Natural killer cell (primary cell): ENCODE measurements around the gene CCDC196. TPM values are rescaled to one million over a fixed set of nuclear protein-coding genes. Genes with fewer than 3 reads are reported as not detected.
"Not testable (repeated sequence)": the region's sequence is repeated elsewhere in the genome, so short reads cannot be mapped to it uniquely, and the experiment has no call there.

Experiments used
- ATAC-seq, 3 donors: fragments of 150-1000 bp in 2 of 3; fragments of 200-7000 bp in 1 of 3; cut with Tn5 transposase; 1 replicate in 1 of 3; 2 replicates in 2 of 3; pipeline ENCODE4 v1.10.0; 2021; ENCODE audit warnings: mild to moderate bottlenecking in 2 of 3, moderate library complexity in 2 of 3
- DNase-seq, 2 donors: peaks; one replicate each; pipeline versions ENCODE4 v3.0.0 to v3.0.0-alpha.2; 2013 to 2021; ENCODE audit warnings: mixed read lengths in 1 of 2
- H3K27ac ChIP-seq: one replicate; pipeline ENCODE4 v1.5.1; 2013; ENCODE audit warnings: mild to moderate bottlenecking, low read length
- H3K27me3 ChIP-seq: one replicate; pipeline ENCODE4 v1.6.1; 2013; ENCODE audit warnings: low read length; ENCODE audit not compliant: control insufficient read depth, insufficient read depth
- H3K36me3 ChIP-seq: one replicate; pipeline ENCODE4 v1.6.1; 2013; ENCODE audit warnings: low read length; ENCODE audit not compliant: control insufficient read depth, insufficient read depth
- H3K4me1 ChIP-seq: one replicate; pipeline ENCODE4 v1.6.1; 2013; ENCODE audit warnings: low read length; ENCODE audit not compliant: control insufficient read depth, insufficient read depth
- H3K4me3 ChIP-seq: one replicate; pipeline ENCODE4 v1.5.1; 2013; ENCODE audit warnings: low read length
- H3K9me3 ChIP-seq: one replicate; pipeline ENCODE4 v1.6.1; 2013; ENCODE audit warnings: low read length; ENCODE audit not compliant: control insufficient read depth, insufficient read depth
- H3K27ac Mint-ChIP-seq, 2 donors: one replicate each; pipeline ENCODE4 v1.8.0; 2022; ENCODE audit warnings: mild to moderate bottlenecking in 2 of 2, mixed read lengths in 2 of 2, moderate library complexity in 1 of 2
- H3K27me3 Mint-ChIP-seq, 2 donors: one replicate each; pipeline ENCODE4 v1.8.0; 2022; ENCODE audit warnings: low read depth in 2 of 2, mixed read lengths in 2 of 2
- H3K36me3 Mint-ChIP-seq: one replicate; pipeline ENCODE4 v1.8.0; 2022; ENCODE audit warnings: mixed read lengths
- H3K4me1 Mint-ChIP-seq, 2 donors: one replicate each; pipeline ENCODE4 v1.8.0; 2022; ENCODE audit warnings: mixed read lengths in 2 of 2
- H3K4me3 Mint-ChIP-seq: one replicate; pipeline ENCODE4 v1.8.0; 2022; ENCODE audit warnings: mild to moderate bottlenecking, moderate library complexity, mixed read lengths
- H3K9me3 Mint-ChIP-seq, 2 donors: one replicate each; pipeline ENCODE4 v1.8.0; 2022; ENCODE audit warnings: mixed read lengths in 2 of 2
- CTCF ChIP-seq: fragments of 200-600 bp; IDR thresholded peaks from one replicate; pipeline ENCODE4 v1.8.0; 2022; ENCODE audit warnings: antibody characterized with exemption
- WGBS: methylation state at CpG from one replicate; pipeline ENCODE4 v1.1.7; 2013; ENCODE audit warnings: missing lambda C conversion rate; ENCODE audit not compliant: insufficient coverage; 5-methylcytosine and 5-hydroxymethylcytosine counted together
- intact Hi-C: fragments of 100-400 bp; cut with micrococcal nuclease; formaldehyde crosslinking; loops from one replicate; pipeline ENCODE4 v1.14.2; 2022
- total RNA-seq, 4 donors: library from RNA; stranded (reverse); fragments of 120-200 nt in 1 of 4; gene quantifications; one replicate each; pipeline versions ENCODE4 v1.2.3 to v1.2.4, GENCODE V29; 2013 to 2022

The CCDC196 gene
- total RNA-seq, 3 donors from 2014 or later (not counting 1 experiment from before 2014, with no cell fraction given) = not detected

- H3K27me3 Mint-ChIP-seq = no peaks in the 10 kb centered on the region
- Histone ChIP-seq H3K36me3 (no peaks in the 10 kb centered on the region), H3K27me3 (no peaks in the 10 kb centered on the region), H3K4me3 (no peak overlapping the region), H3K4me1 (no peaks in the 10 kb centered on the region), H3K9me3 (no peaks in the 10 kb centered on the region), H3K27ac (no peak overlapping the region)
- no peak overlapping the region for H3K4me3 Mint-ChIP-seq
- no peak overlapping the region for H3K27ac Mint-ChIP-seq
- ATAC-seq = no peak
- H3K4me1 Mint-ChIP-seq = peaks cover 0 to 7% of the 10 kb centered on the region in 2 donors
- TF ChIP-seq CTCF = no peak
- 88% methylated on average over 1 of the region's 1 CpG for WGBS
- no peak for DNase-seq
- intact Hi-C loops = no loop called here
- no peaks in the 10 kb centered on the region for H3K36me3 Mint-ChIP-seq
- no peaks in the 10 kb centered on the region for H3K9me3 Mint-ChIP-seq
Measured at GRCh38 chr14:66540038-66540437, 53.9 kb downstream of the CCDC196 start.

- Histone ChIP-seq H3K4me1 (no peaks in the 10 kb centered on the region), H3K36me3 (no peaks in the 10 kb centered on the region), H3K9me3 (no peaks in the 10 kb centered on the region), H3K27me3 (no peaks in the 10 kb centered on the region), H3K4me3 (no peak overlapping the region), H3K27ac (no peak overlapping the region)
- no peak for TF ChIP-seq CTCF
- intact Hi-C loops = no loop called here
- 96% methylated on average over 2 of the region's 3 CpGs for WGBS
- DNase-seq (no peak), ATAC-seq (no peak)
- Mint-ChIP-seq H3K9me3 (no peaks in the 10 kb centered on the region), H3K4me3 (no peak overlapping the region), H3K27me3 (no peaks in the 10 kb centered on the region), H3K4me1 (peaks cover 0 to 7% of the 10 kb centered on the region in 2 donors), H3K27ac (no peak overlapping the region), H3K36me3 (no peaks in the 10 kb centered on the region)
Measured at GRCh38 chr14:66541627-66542026, 55.5 kb downstream of the CCDC196 start.

- Histone ChIP-seq H3K27me3 (no peaks in the 10 kb centered on the region), H3K9me3 (no peaks in the 10 kb centered on the region), H3K36me3 (no peaks in the 10 kb centered on the region), H3K27ac (no peak overlapping the region), H3K4me1 (no peaks in the 10 kb centered on the region), H3K4me3 (no peak overlapping the region)
- 67% methylated on average over 2 of the region's 2 CpGs for WGBS
- Mint-ChIP-seq H3K36me3 (no peaks in the 10 kb centered on the region), H3K27me3 (no peaks in the 10 kb centered on the region), H3K9me3 (no peaks in the 10 kb centered on the region), H3K4me3 (no peak overlapping the region), H3K27ac (no peak overlapping the region), H3K4me1 (peaks cover 0 to 7% of the 10 kb centered on the region in 2 donors)
- no peak for ATAC-seq
- TF ChIP-seq CTCF = no peak
- intact Hi-C loops = no loop called here
- DNase-seq = no peak
Measured at GRCh38 chr14:66543996-66544395, 57.8 kb downstream of the CCDC196 start.

- H3K27me3 Mint-ChIP-seq, H3K27me3 ChIP-seq, ATAC-seq, H3K36me3 Mint-ChIP-seq, H3K4me1 ChIP-seq, H3K4me1 Mint-ChIP-seq, H3K9me3 ChIP-seq, H3K27ac Mint-ChIP-seq, H3K4me3 ChIP-seq, H3K36me3 ChIP-seq, H3K27ac ChIP-seq, H3K9me3 Mint-ChIP-seq, DNase-seq, intact Hi-C loops, H3K4me3 Mint-ChIP-seq: not testable (repeated sequence)
- 100% methylated on average over 1 of the region's 32 CpGs for WGBS
Measured at GRCh38 chr14:66545191-66545590, 59.0 kb downstream of the CCDC196 start.

GRCh38 chr14:66545751-66546150 lies 59.6 kb downstream of the CCDC196 start:
- H3K4me3 Mint-ChIP-seq, H3K27ac ChIP-seq, H3K27me3 Mint-ChIP-seq, H3K9me3 Mint-ChIP-seq, H3K36me3 ChIP-seq, DNase-seq, ATAC-seq, H3K27me3 ChIP-seq, H3K27ac Mint-ChIP-seq, intact Hi-C loops, H3K4me3 ChIP-seq, H3K9me3 ChIP-seq, H3K4me1 Mint-ChIP-seq, H3K4me1 ChIP-seq, H3K36me3 Mint-ChIP-seq: not testable (repeated sequence)
- WGBS = 96% methylated on average over 24 of the region's 32 CpGs
